BE2C (cell line): ENCODE measurements around the gene HINT3.

Experiments
- DNase-seq: peaks from one replicate; pipeline ENCODE4 v3.0.0-alpha.2; 2020
- H3K27me3 ChIP-seq: fragments of 250-450 bp; sonication (Bioruptor Pico); 2 replicates; pipeline ENCODE4 v1.5.1; 2020; ENCODE audit warnings: mild to moderate bottlenecking
- H3K36me3 ChIP-seq: fragments of 250-450 bp; sonication (Bioruptor Pico); 2 replicates; pipeline ENCODE4 v1.5.1; 2020; ENCODE audit warnings: mild to moderate bottlenecking
- H3K4me1 ChIP-seq: fragments of 250-450 bp; sonication (Bioruptor Pico); 2 replicates; pipeline ENCODE4 v1.5.1; 2020
- H3K4me3 ChIP-seq: 2 replicates; pipeline ENCODE4 v1.5.1; 2011; ENCODE audit warnings: low read depth, low read length
- H3K9me3 ChIP-seq: fragments of 250-450 bp; sonication (Bioruptor Pico); 2 replicates; pipeline ENCODE4 v1.5.1; 2020
- TF ChIP-seq, protein P1 (sequence below): IDR thresholded peaks from 2 replicates; pipeline ENCODE4 v1.5.1; 2012; ENCODE audit warnings: mild to moderate bottlenecking, low read depth, low read length

The HINT3 gene

DNA sequence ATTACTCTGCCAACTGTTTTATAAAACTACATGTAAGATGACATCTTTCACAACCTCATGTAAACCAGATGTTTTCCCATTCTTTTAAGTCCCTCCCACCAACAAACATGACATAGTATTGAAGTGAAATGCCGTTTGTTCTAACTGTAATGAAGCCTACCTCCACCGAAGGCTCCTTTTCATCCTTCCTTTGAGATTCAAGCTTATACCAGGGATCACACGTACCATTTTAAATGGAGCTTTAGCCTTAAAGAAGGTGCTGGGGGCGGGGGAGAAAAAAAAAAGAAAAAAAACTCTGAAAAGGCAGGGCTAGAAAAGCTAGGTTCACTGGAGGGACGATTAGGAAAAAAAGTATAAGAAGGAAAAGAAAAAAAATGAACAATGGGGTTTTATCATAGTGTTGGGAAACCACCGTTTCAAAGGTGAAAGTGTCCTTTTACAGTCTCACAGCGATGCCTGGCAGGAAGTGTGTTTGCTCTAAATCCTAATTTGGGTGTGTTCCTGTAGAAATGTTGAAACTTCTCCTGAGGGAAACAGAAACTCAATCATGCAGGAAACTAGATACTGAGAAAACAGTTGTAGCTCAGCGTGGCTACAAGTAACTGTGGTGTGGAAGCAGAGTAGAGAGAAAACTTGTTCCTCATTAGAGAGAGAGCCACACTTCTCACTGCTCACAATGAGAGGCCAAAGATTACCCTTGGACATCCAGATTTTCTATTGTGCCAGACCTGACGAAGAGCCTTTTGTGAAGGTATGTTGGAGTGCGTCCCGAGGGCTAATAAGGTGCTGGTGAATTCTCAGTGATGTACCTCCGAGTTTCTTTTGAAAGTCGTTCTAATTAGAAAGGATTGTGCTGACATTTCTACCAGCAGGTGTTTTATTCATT lies 37.6 kb upstream of the HINT3 start:
- Histone ChIP-seq H3K9me3 (no peaks in the 10 kb centered on the region), H3K4me1 (peaks cover 22% of the 10 kb centered on the region), H3K36me3 (peaks cover 93% of the 10 kb centered on the region), H3K4me3 (no peak overlapping the region), H3K27me3 (no peaks in the 10 kb centered on the region)
- TF ChIP-seq, protein P1, sequence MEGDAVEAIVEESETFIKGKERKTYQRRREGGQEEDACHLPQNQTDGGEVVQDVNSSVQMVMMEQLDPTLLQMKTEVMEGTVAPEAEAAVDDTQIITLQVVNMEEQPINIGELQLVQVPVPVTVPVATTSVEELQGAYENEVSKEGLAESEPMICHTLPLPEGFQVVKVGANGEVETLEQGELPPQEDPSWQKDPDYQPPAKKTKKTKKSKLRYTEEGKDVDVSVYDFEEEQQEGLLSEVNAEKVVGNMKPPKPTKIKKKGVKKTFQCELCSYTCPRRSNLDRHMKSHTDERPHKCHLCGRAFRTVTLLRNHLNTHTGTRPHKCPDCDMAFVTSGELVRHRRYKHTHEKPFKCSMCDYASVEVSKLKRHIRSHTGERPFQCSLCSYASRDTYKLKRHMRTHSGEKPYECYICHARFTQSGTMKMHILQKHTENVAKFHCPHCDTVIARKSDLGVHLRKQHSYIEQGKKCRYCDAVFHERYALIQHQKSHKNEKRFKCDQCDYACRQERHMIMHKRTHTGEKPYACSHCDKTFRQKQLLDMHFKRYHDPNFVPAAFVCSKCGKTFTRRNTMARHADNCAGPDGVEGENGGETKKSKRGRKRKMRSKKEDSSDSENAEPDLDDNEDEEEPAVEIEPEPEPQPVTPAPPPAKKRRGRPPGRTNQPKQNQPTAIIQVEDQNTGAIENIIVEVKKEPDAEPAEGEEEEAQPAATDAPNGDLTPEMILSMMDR, result no peak
- no peak for DNase-seq

DNA sequence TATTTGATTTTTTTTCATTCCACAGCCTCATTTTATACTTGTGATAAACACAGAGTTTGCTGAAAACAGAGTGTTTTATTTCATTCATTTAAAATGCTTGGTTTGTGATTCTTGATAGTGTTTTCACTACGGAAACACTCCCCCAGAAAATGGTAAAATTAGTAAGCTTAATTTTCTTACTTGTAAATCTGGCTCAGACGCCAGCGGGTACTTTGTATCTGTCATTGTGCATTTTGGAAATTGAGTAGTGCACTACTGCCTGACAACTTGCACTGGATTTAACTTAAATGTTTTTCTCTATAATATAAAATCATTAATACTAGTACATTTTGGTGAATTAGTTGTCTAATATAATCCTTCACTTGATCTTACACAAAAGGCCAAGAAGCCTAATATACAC lies 37.0 kb upstream of the HINT3 start:
- TF ChIP-seq, protein P1, result no peak
- Histone ChIP-seq H3K27me3 (no peaks in the 10 kb centered on the region), H3K9me3 (no peaks in the 10 kb centered on the region), H3K4me3 (no peak overlapping the region), H3K4me1 (peaks cover 26% of the 10 kb centered on the region), H3K36me3 (peaks cover 97% of the 10 kb centered on the region)
- no peak for DNase-seq

DNA sequence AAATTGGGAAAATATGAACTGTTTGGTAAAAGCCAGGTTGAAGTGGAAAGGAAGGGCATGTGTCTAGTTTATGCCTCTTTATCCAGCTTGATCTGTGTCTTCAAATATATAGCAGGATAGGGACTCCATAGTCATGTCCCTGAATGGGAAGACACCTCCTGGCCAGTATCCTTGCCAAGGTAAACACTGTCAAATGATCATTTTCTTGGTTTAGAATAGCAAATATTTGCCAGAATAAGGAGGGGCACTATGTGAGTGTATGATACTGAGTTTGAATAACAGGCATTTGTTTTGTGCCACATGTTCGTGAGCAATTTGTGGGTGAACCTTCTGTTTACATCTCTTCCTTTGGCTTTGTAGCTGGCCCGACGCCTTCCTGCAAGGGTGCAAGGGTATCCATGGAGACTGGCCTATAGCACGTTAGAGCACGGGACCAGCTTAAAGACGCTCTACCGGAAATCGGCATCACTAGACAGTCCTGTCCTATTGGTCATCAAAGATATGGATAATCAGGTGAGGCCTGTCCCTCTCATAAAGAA lies 34.2 kb upstream of the HINT3 start:
- no peaks in the 10 kb centered on the region for H3K27me3 ChIP-seq
- H3K4me3 ChIP-seq, result no peak overlapping the region
- TF ChIP-seq, protein P1, result no peak
- H3K4me1 ChIP-seq, result peaks cover 26% of the 10 kb centered on the region
- DNase-seq, result no peak
- no peaks in the 10 kb centered on the region for H3K9me3 ChIP-seq
- H3K36me3 ChIP-seq, result peaks cover 91% of the 10 kb centered on the region

DNA sequence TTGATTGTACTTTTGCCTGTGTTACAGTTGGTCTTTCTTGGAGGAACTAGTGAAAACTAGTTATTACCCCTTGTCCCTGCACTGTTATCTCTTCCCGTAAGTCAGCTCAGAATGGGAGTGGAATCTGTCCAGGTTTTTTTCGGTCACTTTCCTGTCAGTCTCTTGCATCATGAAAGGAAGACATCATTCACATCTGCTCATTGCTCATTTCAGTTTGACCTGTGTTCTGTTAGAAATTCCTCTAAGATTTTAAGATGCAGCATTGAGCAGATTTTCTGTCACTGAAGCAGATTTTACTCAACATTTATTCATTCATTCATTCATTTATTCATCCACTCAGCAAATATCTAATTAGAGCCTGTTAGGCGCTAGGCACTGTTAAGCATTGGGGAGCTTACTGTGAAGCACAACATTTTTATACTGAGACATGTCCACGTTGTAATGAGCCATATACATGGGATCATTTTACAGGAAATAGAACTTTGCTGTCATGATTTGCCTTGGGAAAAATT lies 33.1 kb upstream of the HINT3 start:
- Histone ChIP-seq H3K36me3 (peaks cover 91% of the 10 kb centered on the region), H3K4me1 (peaks cover 16% of the 10 kb centered on the region), H3K27me3 (no peaks in the 10 kb centered on the region), H3K4me3 (no peak overlapping the region), H3K9me3 (no peaks in the 10 kb centered on the region)
- DNase-seq, result no peak
- TF ChIP-seq, protein P1, result no peak

DNA sequence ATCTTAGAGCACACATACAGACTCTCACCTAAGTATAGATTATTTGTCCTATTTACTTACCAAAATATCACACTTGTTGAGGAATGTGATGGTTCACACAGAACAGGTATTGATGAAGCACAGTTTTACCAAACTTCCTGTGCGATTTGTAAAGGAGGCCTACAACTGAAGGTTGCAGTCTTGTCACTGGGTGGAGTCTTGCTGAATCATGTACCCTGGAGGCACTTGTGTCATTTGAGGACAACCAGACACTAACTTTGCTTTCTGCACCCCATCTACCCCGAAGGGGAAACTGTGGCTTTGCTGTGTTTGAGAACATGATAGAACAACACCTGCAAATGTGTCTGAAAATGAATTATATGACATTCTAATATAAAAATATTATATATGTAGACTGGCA lies 32.4 kb upstream of the HINT3 start:
- Histone ChIP-seq H3K4me1 (peaks cover 14% of the 10 kb centered on the region), H3K36me3 (peaks cover 89% of the 10 kb centered on the region), H3K27me3 (no peaks in the 10 kb centered on the region), H3K9me3 (no peaks in the 10 kb centered on the region), H3K4me3 (no peak overlapping the region)
- TF ChIP-seq, protein P1, result no peak
- peak; percentile 20 for DNase-seq
